HepG2 (cell line): ENCODE data around the gene PLCG1. TPM values are rescaled to one million over a fixed set of nuclear protein-coding genes. Genes with fewer than 3 reads are reported as not detected.
A peak's percentile ranks its signal among the peaks of the same experiment; 100 is the strongest.

Source experiments
- ATAC-seq: fragments of 200-7000 bp; cut with Tn5 transposase; 3 replicates; pipeline ENCODE4 v1.9.1; 2020; ENCODE audit warnings: mild to moderate bottlenecking, moderate library complexity
- BruUV-seq: library from RNA; stranded (reverse); fragments of 400-500 nt; replicated peaks from 2 replicates; lab custom pipeline; 2021; lab: Mats Ljungman, UMichigan
- CTCF ChIA-PET: fragments of 300-600 bp; formaldehyde crosslinking; extraction: SDS; loops from one replicate; lab custom pipeline; 2021; ENCODE audit warnings: low total read pairs, inconsistent platforms, low intra/inter-chr PET ratio; lab: Yijun Ruan, JAX
- POLR2A ChIA-PET: fragments of 350-600 bp; sonication (Branson Sonifier 250); formaldehyde crosslinking; loops from one replicate; lab custom pipeline; 2020; ENCODE audit warnings: antibody characterized with exemption, inconsistent platforms; lab: Yijun Ruan, JAX
- DNase-seq: peaks from one replicate; pipeline ENCODE4 v3.0.0-alpha.2; 2015; ENCODE audit warnings: low spot score
- FAIRE-seq: peaks from 3 replicates; lab custom pipeline; 2011; peaks lifted over from hg19 to GRCh38; lab: Jason Lieb, UNC
- H2AFZ ChIP-seq: one replicate; pipeline ENCODE4 v1.6.1; 2011; ENCODE audit warnings: low read length, inconsistent platforms
- H3K27ac ChIP-seq: fragments of 300-600 bp; 3 replicates; pipeline ENCODE4 v1.8.0; 2011; ENCODE audit warnings: mixed run types, mild to moderate bottlenecking, mixed read lengths, low read length, inconsistent platforms; ENCODE audit not compliant: insufficient read depth; ENCODE audit errors: extremely low read length
- H3K27me3 ChIP-seq, 2 experiments: fragments of 200-600 bp in 1 of 2; 2 replicates in 1 of 2; 3 replicates in 1 of 2; pipeline versions ENCODE4 v1.6.0 to v1.8.0; 2011; ENCODE audit warnings: low read length in 2 of 2, mild to moderate bottlenecking in 2 of 2, moderate library complexity in 2 of 2, inconsistent platforms in 1 of 2; ENCODE audit not compliant: insufficient read depth in 2 of 2, control insufficient read depth in 1 of 2
- H3K36me3 ChIP-seq, 2 experiments: fragments of 200-600 bp in 1 of 2; replicated peaks in 1 of 2; 2 replicates in 1 of 2; 3 replicates in 1 of 2; pipeline versions ENCODE4 v1.5.1 to v1.8.0; 2011; ENCODE audit warnings: low read length in 2 of 2, inconsistent platforms in 1 of 2; ENCODE audit not compliant: insufficient read depth in 2 of 2, control insufficient read depth in 1 of 2
- H3K4me1 ChIP-seq: 2 replicates; pipeline ENCODE4 v1.5.1; 2012; ENCODE audit warnings: low read length, inconsistent platforms; ENCODE audit not compliant: insufficient read depth
- H3K4me2 ChIP-seq: 2 replicates; pipeline ENCODE4 v1.6.0; 2011; ENCODE audit warnings: low read depth, low read length, inconsistent platforms
- H3K4me3 ChIP-seq, 3 experiments: fragments of 200-600 bp in 1 of 3; sonication (generic), shearing (Covaris generic) in 1 of 3; replicated peaks in 1 of 3; 2 replicates each; pipeline ENCODE4 v1.5.1; 2011 to 2016; ENCODE audit warnings: low read length in 3 of 3, inconsistent platforms in 2 of 3, low read depth in 2 of 3, mild to moderate bottlenecking in 2 of 3, control low read depth in 1 of 3, mixed read lengths in 1 of 3; ENCODE audit not compliant: insufficient read depth in 1 of 3
- H3K79me2 ChIP-seq: one replicate; pipeline ENCODE4 v1.6.1; 2011; ENCODE audit warnings: low read length, inconsistent platforms; ENCODE audit not compliant: insufficient read depth
- H3K9ac ChIP-seq: 2 replicates; pipeline ENCODE4 v1.6.0; 2011; ENCODE audit warnings: mild to moderate bottlenecking, low read depth, low read length, inconsistent platforms; ENCODE audit not compliant: insufficient read depth
- H3K9me3 ChIP-seq: 2 replicates; pipeline ENCODE4 v1.5.1; 2012; ENCODE audit warnings: mild to moderate bottlenecking, low read length
- H4K20me1 ChIP-seq: 2 replicates; pipeline ENCODE4 v1.6.0; 2011; ENCODE audit warnings: inconsistent platforms, mild to moderate bottlenecking, low read length, moderate library complexity; ENCODE audit not compliant: insufficient read depth
- TEAD2 ChIP-seq: sonication (generic); formaldehyde crosslinking; IDR thresholded peaks from 2 replicates; pipeline ENCODE4 v1.9.0; 2021; ENCODE audit warnings: missing genetic modification reagents
- ZBTB4 ChIP-seq: sonication (generic); formaldehyde crosslinking; IDR thresholded peaks from 2 replicates; pipeline ENCODE4 v1.4.0; 2020; ENCODE audit warnings: missing genetic modification reagents, mild to moderate bottlenecking, borderline replicate concordance
- ZNF788 ChIP-seq: sonication (generic); formaldehyde crosslinking; IDR thresholded peaks from 2 replicates; pipeline ENCODE4 v1.5.0; 2020; ENCODE audit warnings: mild to moderate bottlenecking, missing genetic modification reagents, borderline replicate concordance
- WGBS: methylation state at CpG from one replicate; pipeline ENCODE4 v1.1.6; 2017; ENCODE audit warnings: low lambda C conversion rate; 5-methylcytosine and 5-hydroxymethylcytosine counted together
- in situ Hi-C: cut with HindIII; loops from 2 replicates; pipeline ENCODE4 v1.10.0; 2017; ENCODE audit warnings: low pct_unique_long_range_greater_than_20kb; ENCODE audit not compliant: extremely low pct_ligation_motif_present
- intact Hi-C: fragments of 100-400 bp; cut with micrococcal nuclease; formaldehyde crosslinking; loops from one replicate; pipeline ENCODE4 v1.10.0; 2022; ENCODE audit not compliant: unreplicated experiment
- polyA plus RNA-seq, 8 experiments: library from polyadenylated mRNA; depleted of rRNA in 3 of 8; stranded (reverse) in 7 of 8; unstranded in 1 of 8; fragments of >200 nt; fragmentation: Illumina TruSeq in 4 of 8; extraction: Trizol in 4 of 8; gene quantifications; 2 replicates each; pipeline versions ENCODE4 v1.2.1 to v1.2.3, GENCODE V29; 2011 to 2016; ENCODE audit warnings: low read depth in 4 of 8, missing spikeins in 1 of 8, mixed read lengths in 1 of 8; ENCODE audit not compliant: insufficient read depth in 1 of 8
- total RNA-seq, 5 experiments: library from RNA; depleted of rRNA; stranded (reverse); fragments of >200 nt; fragmentation: Illumina TruSeq; extraction: Trizol; gene quantifications; 2 replicates each; pipeline ENCODE4 v1.2.3, GENCODE V29; 2016; ENCODE audit warnings: low read depth in 1 of 5

The PLCG1 gene
- total and polyA plus RNA-seq, 2 of the 13 experiments (the other 11 are each of a cell fraction or from before 2014, with no cell fraction given): 85.3 to 158 TPM

GRCh38 chr20:41173791-41174341, 36.5 kb downstream of the PLCG1 start:
- 94% methylated on average over 13 of the region's 13 CpGs for WGBS
- CTCF ChIA-PET: interaction anchor here (1.4 to 3.4 kb wide), 3 partner anchors 39 to 166 kb away, joined by 13 to 76 read pairs (median 13); partner anchors contain the start of gene LPIN3
- no peak overlapping the region for H3K27ac ChIP-seq
- no peaks in the 10 kb centered on the region for H3K4me1 ChIP-seq
- peaks cover 10% of the 10 kb centered on the region; the same call in 1 of the 2 replicates for H4K20me1 ChIP-seq
- no peaks in the 10 kb centered on the region for H3K27me3 ChIP-seq
- in situ Hi-C loops (loop anchor here (5.0 kb wide), 1 partner anchor 168 kb away; the partner anchor contains the start of gene LPIN3), intact Hi-C loops (loop anchor here (1.0 to 2.0 kb wide), 4 partner anchors 37 to 237 kb away; partner anchors contain the start of genes LPIN3 and PLCG1)
- POLR2A ChIA-PET: no interaction called here
- H3K9me3 ChIP-seq: no peaks in the 10 kb centered on the region
- no peak overlapping the region for H3K4me3 ChIP-seq
- no peak overlapping the region for H2AFZ ChIP-seq
- DNase-seq (no peak), ATAC-seq (no peak), FAIRE-seq (no peak)
- H3K79me2 ChIP-seq: no peaks in the 10 kb centered on the region
- no peak overlapping the region for H3K9ac ChIP-seq
- peaks cover 48 to 73% of the 10 kb centered on the region in 2 experiments for H3K36me3 ChIP-seq
- H3K4me2 ChIP-seq: no peak overlapping the region
- TF ChIP-seq ZNF788 (CRISPR knock-in tag): 0 out of 2 replicates have a peak, but pooled peaks have one; percentile 2
- no peak for TF ChIP-seq TEAD2
- TF ChIP-seq ZBTB4 (CRISPR knock-in tag): 0 out of 2 replicates have a peak, but pooled peaks have one; percentile 5
- BruUV-seq: no TSS peak
